ENCODE measurements around the gene BMPR2.

BMPR2 gene

DNA sequence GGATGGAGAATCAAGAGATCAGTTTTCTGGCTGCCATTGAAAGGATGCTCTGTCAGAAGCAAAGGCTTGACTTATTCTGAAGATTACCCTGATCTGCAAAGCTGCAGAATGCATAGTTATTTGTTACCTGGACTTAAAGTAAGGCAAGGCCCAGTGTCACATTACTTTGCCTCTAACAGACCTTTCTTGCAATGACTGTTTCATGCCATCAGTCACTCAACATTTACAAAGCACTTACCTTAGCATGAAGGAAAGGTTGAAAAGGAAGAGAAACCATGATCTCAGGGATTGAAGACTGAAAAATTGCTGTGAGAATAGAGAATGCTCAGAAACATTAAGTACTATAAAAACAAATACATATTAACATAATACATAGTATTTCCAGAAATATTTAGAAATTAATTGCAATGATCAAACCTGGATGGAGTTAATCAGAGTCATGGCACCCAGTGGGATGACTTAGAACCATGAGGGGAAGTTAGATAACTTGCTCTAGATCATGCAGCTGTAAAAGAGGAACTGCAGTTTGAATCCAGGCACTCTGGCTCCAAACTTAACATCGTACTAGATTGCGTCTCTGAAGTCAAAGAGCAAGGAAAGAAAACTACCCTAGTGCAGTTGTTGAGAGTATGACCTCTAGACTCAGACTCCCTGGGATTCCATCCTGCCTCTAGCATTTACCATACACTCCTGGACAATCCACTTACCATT, 232.2 kb downstream of the BMPR2 start:
- TF ChIP-seq, protein P1, sequence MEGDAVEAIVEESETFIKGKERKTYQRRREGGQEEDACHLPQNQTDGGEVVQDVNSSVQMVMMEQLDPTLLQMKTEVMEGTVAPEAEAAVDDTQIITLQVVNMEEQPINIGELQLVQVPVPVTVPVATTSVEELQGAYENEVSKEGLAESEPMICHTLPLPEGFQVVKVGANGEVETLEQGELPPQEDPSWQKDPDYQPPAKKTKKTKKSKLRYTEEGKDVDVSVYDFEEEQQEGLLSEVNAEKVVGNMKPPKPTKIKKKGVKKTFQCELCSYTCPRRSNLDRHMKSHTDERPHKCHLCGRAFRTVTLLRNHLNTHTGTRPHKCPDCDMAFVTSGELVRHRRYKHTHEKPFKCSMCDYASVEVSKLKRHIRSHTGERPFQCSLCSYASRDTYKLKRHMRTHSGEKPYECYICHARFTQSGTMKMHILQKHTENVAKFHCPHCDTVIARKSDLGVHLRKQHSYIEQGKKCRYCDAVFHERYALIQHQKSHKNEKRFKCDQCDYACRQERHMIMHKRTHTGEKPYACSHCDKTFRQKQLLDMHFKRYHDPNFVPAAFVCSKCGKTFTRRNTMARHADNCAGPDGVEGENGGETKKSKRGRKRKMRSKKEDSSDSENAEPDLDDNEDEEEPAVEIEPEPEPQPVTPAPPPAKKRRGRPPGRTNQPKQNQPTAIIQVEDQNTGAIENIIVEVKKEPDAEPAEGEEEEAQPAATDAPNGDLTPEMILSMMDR (IDR thresholded peaks at IDR 0.05; ENCODE audit: extremely low read depth, missing control alignments), result no peak
- DNase-seq (ENCODE audit: low spot score), result peak; percentile 18

DNA sequence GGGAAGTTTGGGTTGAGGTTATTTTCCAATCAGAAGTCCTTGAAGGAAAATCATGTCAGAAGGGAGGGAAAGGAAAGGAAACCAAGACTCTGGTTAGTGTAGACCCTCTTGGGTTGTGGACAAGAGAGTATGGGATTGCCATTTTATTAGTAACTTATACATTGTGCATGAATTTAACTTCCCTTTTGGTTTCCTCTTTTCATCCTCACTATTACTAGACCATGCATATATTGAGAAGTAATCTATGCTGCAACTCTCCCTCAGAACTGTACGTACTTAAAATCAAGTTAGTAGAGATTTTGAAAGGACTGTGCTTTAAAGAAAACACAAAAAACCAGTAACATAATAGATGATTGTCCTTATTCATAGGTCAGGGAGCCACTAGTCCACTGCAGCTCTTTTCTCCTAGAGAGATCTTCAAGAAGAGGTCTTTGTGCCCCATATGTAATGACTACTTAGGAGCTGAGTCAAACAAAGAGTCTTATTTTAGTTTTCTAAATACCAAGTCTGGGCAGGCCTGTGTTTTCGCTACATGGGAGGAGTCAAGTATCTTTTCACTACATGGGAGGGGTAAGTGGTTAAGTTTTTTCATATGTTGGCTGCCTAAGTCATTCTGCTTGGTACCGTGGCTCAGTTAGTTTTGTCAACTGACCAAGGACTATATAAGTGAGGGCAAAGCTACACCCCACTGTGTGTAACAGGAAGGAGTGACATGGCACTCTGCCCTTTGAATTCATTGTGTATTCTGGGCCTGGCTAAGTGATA, 233.4 kb downstream of the BMPR2 start:
- peak; percentile 59 for DNase-seq (ENCODE audit: low spot score)
- TF ChIP-seq, protein P1 (IDR thresholded peaks at IDR 0.05; ENCODE audit: extremely low read depth, missing control alignments), result no peak

DNA sequence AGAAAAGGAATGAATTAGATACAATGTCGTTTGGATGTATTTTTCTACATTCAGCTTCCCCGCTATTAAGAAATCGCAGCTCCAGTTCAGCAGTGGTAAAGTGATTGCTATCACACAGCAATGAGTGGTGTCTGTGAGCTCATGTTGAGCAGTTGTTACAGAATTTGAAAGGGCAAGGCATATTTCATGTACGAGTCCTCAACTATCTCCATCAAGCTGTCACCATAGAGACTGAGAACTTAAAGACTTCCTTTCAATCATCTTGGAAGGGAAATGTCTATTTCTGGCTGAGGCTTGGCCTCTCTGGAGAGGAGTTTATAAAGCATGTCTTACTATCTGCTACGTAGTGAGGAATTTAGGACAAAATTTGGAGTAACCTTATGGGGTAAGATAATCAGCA, 234.3 kb downstream of the BMPR2 start:
- TF ChIP-seq, protein P1 (IDR thresholded peaks at IDR 0.05; ENCODE audit: extremely low read depth, missing control alignments), result no peak
- DNase-seq (ENCODE audit: low spot score), result no peak

DNA sequence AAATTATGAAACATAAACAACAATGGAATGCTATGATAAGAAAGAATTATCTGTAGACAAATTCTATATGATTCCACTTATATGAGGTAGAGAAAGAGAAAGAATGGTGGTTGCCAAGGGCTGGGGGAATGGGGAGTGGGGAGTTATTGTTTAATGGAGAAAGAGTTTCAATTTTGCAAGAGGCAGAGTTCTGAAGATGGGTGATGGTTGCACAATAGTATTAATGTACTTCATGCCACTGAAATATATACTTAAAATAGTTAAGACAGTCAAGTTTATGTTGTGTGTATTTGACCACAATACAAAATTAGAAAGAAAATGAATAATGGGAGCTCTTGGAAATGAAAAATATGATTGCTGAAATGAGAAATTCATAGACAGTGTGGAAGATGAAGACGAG, 236.0 kb downstream of the BMPR2 start:
- TF ChIP-seq, protein P1 (IDR thresholded peaks at IDR 0.05; ENCODE audit: extremely low read depth, missing control alignments), result no peak

DNA sequence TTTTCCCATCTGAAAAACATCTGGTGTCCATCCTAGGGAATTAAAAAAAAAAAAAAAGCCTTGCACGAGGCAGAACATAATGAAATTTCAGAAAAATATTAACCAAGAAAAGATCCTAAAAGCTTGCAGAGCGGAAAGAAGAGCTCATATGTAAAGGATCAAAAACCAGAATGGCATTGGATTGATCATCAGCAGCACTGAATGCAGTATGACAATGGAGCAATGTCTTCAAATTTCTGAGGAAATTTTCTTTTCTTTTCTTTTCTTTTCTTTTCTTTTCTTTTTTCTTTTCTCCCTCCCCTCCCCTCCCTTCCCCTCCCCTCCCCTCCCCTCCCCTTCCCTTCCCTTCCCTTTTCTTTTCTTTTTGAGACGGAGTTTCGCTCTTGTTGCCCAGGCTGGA, 237.4 kb downstream of the BMPR2 start:
- TF ChIP-seq, protein P1 (IDR thresholded peaks at IDR 0.05; ENCODE audit: extremely low read depth, missing control alignments), result no peak
- DNase-seq (ENCODE audit: low spot score), result no peak

More for the DNA sequence above, 236.0 kb downstream of the BMPR2 start:
- DNase-seq (ENCODE audit: low spot score), result no peak

Measured in GM20000 (cell line).